Keratinocyte (primary cell): ENCODE data around the gene RNF225. TPM values are rescaled to one million over a fixed set of nuclear protein-coding genes. Genes with fewer than 3 reads are reported as not detected.

Experiments used
- DNase-seq: peaks from one replicate; pipeline ENCODE4 v3.0.0-alpha.2; 2011; ENCODE audit warnings: low read depth, missing footprints, low spot score
- FAIRE-seq: peaks from 2 replicates; lab custom pipeline; 2011; peaks lifted over from hg19 to GRCh38; lab: Jason Lieb, UNC
- H2AFZ ChIP-seq: 2 replicates; pipeline ENCODE4 v1.6.0; 2012; ENCODE audit warnings: low read length, control low read depth, inconsistent platforms; ENCODE audit not compliant: control insufficient read depth
- H3K27ac ChIP-seq: 2 replicates; pipeline ENCODE4 v1.5.1; 2011; ENCODE audit warnings: low read length; ENCODE audit not compliant: control insufficient read depth, insufficient read depth
- H3K27me3 ChIP-seq: 3 replicates; pipeline ENCODE4 v1.6.0; 2011; ENCODE audit warnings: low read length; ENCODE audit not compliant: control insufficient read depth, insufficient read depth; ENCODE audit errors: extremely low read depth
- H3K36me3 ChIP-seq, 2 experiments: 2 replicates in 1 of 2; 3 replicates in 1 of 2; pipeline ENCODE4 v1.5.1; 2011; ENCODE audit warnings: low read length in 2 of 2, mild to moderate bottlenecking in 1 of 2; ENCODE audit not compliant: control insufficient read depth in 2 of 2, insufficient read depth in 2 of 2; ENCODE audit errors: extremely low read depth in 1 of 2
- H3K4me1 ChIP-seq: 3 replicates; pipeline ENCODE4 v1.5.1; 2011; ENCODE audit warnings: low read length; ENCODE audit not compliant: control insufficient read depth, insufficient read depth; ENCODE audit errors: extremely low read depth
- H3K4me2 ChIP-seq: 3 replicates; pipeline ENCODE4 v1.6.0; 2011; ENCODE audit warnings: low read depth, low read length; ENCODE audit not compliant: control insufficient read depth, insufficient read depth; ENCODE audit errors: extremely low read depth
- H3K4me3 ChIP-seq, 3 experiments: fragments of 200-600 bp in 1 of 3; sonication (generic) in 1 of 3; 2 replicates in 2 of 3; 3 replicates in 1 of 3; pipeline ENCODE4 v1.5.1; 2011 to 2016; ENCODE audit warnings: low read length in 3 of 3, mild to moderate bottlenecking in 3 of 3, control low read depth in 2 of 3, inconsistent platforms in 1 of 3, low read depth in 1 of 3, mixed read lengths in 1 of 3, mixed run types in 1 of 3, moderate library complexity in 1 of 3; ENCODE audit not compliant: control insufficient read depth in 2 of 3, insufficient read depth in 2 of 3; ENCODE audit errors: extremely low read depth in 1 of 3
- H3K79me2 ChIP-seq: 2 replicates; pipeline ENCODE4 v1.6.0; 2012; ENCODE audit warnings: low read length; ENCODE audit not compliant: control insufficient read depth, insufficient read depth
- H3K9ac ChIP-seq: 3 replicates; pipeline ENCODE4 v1.6.0; 2011; ENCODE audit warnings: low read length; ENCODE audit not compliant: control insufficient read depth, insufficient read depth; ENCODE audit errors: extremely low read depth
- H3K9me1 ChIP-seq: 3 replicates; pipeline ENCODE4 v1.6.0; 2011; ENCODE audit warnings: low read length; ENCODE audit not compliant: control insufficient read depth, insufficient read depth; ENCODE audit errors: extremely low read depth
- H3K9me3 ChIP-seq: 2 replicates; pipeline ENCODE4 v1.5.1; 2012; ENCODE audit warnings: low read depth, low read length; ENCODE audit not compliant: control insufficient read depth
- H4K20me1 ChIP-seq: 3 replicates; pipeline ENCODE4 v1.6.0; 2011; ENCODE audit warnings: low read length; ENCODE audit not compliant: control insufficient read depth, insufficient read depth; ENCODE audit errors: extremely low read depth
- CTCF ChIP-seq, 3 experiments: IDR thresholded peaks in 1 of 3; conservative IDR thresholded peaks in 1 of 3; optimal IDR thresholded peaks in 1 of 3; 2 replicates in 2 of 3; 3 replicates in 1 of 3; pipeline versions ENCODE3 to v1.5.1; 2011; ENCODE audit warnings: low read length in 3 of 3, mild to moderate bottlenecking in 3 of 3, moderate library complexity in 2 of 3, control low read depth in 1 of 3, inconsistent platforms in 1 of 3; ENCODE audit not compliant: insufficient read depth in 2 of 3; ENCODE audit errors: extremely low read depth in 1 of 3
- EZH2 ChIP-seq: IDR thresholded peaks from one replicate; pipeline ENCODE4 v1.6.1; 2012; ENCODE audit warnings: inconsistent platforms, mild to moderate bottlenecking, low read length, moderate library complexity
- dilution Hi-C: fragments of 300-500 bp; cut with MboI; formaldehyde crosslinking; loops from one replicate; pipeline ENCODE4 v1.7.0; 2020; ENCODE audit warnings: low sequenced_read_pairs; ENCODE audit not compliant: extremely low pct_ligation_motif_present
- polyA plus RNA-seq, 5 experiments: library from polyadenylated mRNA; depleted of rRNA in 3 of 5; stranded (reverse) in 3 of 5; stranded (forward) in 1 of 5; unstranded in 1 of 5; fragments of >200 nt; gene quantifications; 1 replicate in 1 of 5; 2 replicates in 3 of 5; 3 replicates in 1 of 5; pipeline versions ENCODE4 v1.2.1 to v1.2.3, GENCODE V29; 2011 to 2012; ENCODE audit warnings: missing spikeins in 2 of 5, low read depth in 1 of 5, low replicate concordance in 1 of 5

Gene RNF225
- polyA plus RNA-seq, 1 donor (not counting 4 experiments of a cell fraction or from before 2014, with no cell fraction given), result not detected

DNA sequence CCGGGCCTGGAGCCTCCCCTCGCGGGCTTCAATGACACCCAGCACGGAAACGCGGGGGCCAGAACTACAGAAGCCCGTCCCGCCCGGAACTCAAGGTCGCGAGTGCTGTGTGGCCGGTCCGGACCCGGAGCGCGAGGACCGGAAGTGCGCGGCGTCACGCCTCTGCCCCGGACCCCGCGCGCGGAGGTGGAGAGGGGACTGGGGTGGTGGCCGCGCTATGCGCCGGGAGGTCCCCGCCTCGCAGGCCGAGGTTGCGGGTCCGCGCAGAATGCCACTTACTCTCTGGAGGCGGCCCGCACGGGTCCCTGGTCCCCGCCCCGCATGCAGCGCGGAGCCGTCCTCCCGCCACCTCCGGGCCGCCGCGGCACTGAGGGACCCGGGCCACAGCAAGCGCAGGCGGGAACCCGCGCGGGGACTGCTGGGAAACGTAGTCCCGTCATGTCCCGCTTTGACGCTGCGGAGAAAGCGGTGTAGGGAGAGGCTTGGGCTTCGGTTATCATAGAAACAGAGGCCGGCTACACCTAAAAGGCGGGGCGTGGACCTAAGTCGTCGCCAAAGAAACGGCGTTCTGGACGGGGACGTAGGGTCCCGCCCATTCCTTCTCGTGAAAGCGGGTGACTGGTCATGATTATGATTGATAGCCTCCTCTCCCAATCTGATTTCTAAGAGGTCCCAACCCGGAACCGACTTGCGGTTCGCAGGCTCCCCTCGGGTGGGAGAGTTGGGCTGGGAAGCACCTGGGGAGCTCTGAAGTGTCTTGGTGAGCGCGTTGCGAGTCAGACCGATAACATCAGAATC is 14.6 kb upstream of the RNF225 start, which contains the start of gene ZNF837:
Gene ZNF837 (minus strand): TSS at position 369 of the 798 bp plus-strand sequence. CDS start 11,698 bp downstream, outside the sequence.
- TF ChIP-seq EZH2 (no peak), CTCF (optimal IDR thresholded peaks at IDR 0.05 in 1 of 3, IDR thresholded peaks at IDR 0.05 in 1 of 3, conservative IDR thresholded peaks at IDR 0.05 in 1 of 3; ENCODE audit: extremely low read depth in 1 of 3, insufficient read depth in 2 of 3, low read length in 3 of 3) (no peak)
- Histone ChIP-seq H3K9ac (peak within 1 kb of the TSS; percentile 91), H2AFZ (peak within 1 kb of the TSS; percentile 95), H3K9me3 (no peaks in the 10 kb centered on the region), H3K9me1 (no peaks in the 10 kb centered on the region), H4K20me1 (no peaks in the 10 kb centered on the region), H3K27me3 (no peaks in the 10 kb centered on the region), H3K36me3 (no peaks in the 10 kb centered on the region), H3K4me2 (peak within 1 kb of the TSS; percentile 94), H3K27ac (peak within 1 kb of the TSS; percentile 93), H3K79me2 (peaks cover 18% of the 10 kb centered on the region), H3K4me1 (peaks cover 20% of the 10 kb centered on the region), H3K4me3 (peak within 1 kb of the TSS; percentile 72 to 84 (median 79))
- DNase-seq (peak; percentile 99), FAIRE-seq (peak; percentile 90)
- dilution Hi-C loops, result no loop called here

DNA sequence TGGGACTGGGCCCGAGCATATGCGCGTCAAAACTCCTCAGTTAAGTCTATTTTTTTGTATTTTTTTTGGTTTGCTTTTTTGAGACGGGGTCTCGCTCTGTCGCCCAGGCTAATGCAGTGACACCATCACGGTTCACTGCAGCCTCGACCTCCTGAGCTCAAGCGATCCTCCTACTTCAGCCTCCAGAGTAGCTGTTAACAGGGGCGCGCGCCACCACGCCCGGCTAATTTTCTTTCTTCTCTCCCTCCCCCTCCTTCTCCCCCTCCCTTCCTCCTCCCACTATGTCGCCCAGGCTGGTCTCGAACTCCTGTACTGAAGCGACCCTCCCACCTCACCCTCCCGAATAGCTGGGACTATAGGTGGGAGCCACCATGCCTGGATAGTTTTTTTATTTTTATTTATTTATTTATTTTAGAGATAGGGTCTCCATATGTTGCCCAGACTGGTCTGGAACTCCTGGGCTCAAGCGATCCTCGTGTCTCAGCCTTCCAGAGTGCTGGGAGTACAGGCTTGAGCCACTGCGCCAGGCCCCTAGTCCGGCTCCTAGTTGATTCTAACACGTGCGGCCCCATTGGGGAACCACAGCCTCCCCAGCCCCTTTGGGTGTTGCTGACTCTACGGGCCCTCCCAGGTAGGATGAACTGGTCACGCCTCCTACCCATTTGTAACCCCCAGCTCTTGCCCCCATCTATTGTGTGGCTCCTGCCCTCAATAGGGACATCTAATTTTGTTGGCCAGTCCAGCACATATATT is 13.8 kb upstream of the RNF225 start:
- Histone ChIP-seq H3K79me2 (peaks cover 24% of the 10 kb centered on the region), H3K9me3 (no peaks in the 10 kb centered on the region), H3K4me1 (peaks cover 26% of the 10 kb centered on the region), H3K4me3 (peak overlapping the region; percentile 72 to 84 (median 79)), H3K36me3 (no peaks in the 10 kb centered on the region), H3K4me2 (peak overlapping the region; percentile 85), H3K27ac (peak overlapping the region; percentile 93), H3K27me3 (no peaks in the 10 kb centered on the region), H2AFZ (peak overlapping the region; percentile 23), H3K9me1 (no peaks in the 10 kb centered on the region), H4K20me1 (no peaks in the 10 kb centered on the region), H3K9ac (peak overlapping the region; percentile 91)
- FAIRE-seq, result no peak
- no peak for DNase-seq
- dilution Hi-C loops, result no loop called here
- TF ChIP-seq EZH2 (no peak), CTCF (optimal IDR thresholded peaks at IDR 0.05 in 1 of 3, IDR thresholded peaks at IDR 0.05 in 1 of 3, conservative IDR thresholded peaks at IDR 0.05 in 1 of 3; ENCODE audit: extremely low read depth in 1 of 3, insufficient read depth in 2 of 3, low read length in 3 of 3) (no peak)
